Breast epithelium (tissue), 4 donors: ENCODE measurements around the gene ACACB. TPM values are rescaled to one million over a fixed set of nuclear protein-coding genes. Genes with fewer than 3 reads are reported as not detected.

Experiments
- DNase-seq, 2 donors: peaks; one replicate each; pipeline ENCODE4 v3.0.0-alpha.2; 2019; ENCODE audit warnings: low spot score in 2 of 2
- H3K27ac ChIP-seq, 2 donors: fragments of 200-600 bp; sonication (generic) in 1 of 2; one replicate each; pipeline ENCODE4 v1.5.1; 2016 to 2019; ENCODE audit warnings: mild to moderate bottlenecking in 1 of 2
- H3K27me3 ChIP-seq, 2 donors: fragments of 200-600 bp; sonication (generic) in 1 of 2; one replicate each; pipeline versions ENCODE4 v1.5.1 to v1.6.0; 2017 to 2019; ENCODE audit warnings: control low read depth in 1 of 2, mild to moderate bottlenecking in 1 of 2
- H3K36me3 ChIP-seq: fragments of 200-600 bp; one replicate; pipeline ENCODE4 v1.5.1; 2019
- H3K4me1 ChIP-seq, 2 donors: fragments of 200-600 bp; sonication (generic); one replicate each; pipeline ENCODE4 v1.5.1; 2016 to 2019; ENCODE audit warnings: control low read depth in 1 of 2
- H3K4me3 ChIP-seq, 3 donors: fragments of 200-600 bp; sonication (generic); 1 replicate in 2 of 3; 2 replicates in 1 of 3; pipeline ENCODE4 v1.5.1; 2016 to 2019; ENCODE audit warnings: mild to moderate bottlenecking in 3 of 3, moderate library complexity in 2 of 3
- H3K9me3 ChIP-seq, 2 donors: fragments of 200-600 bp; sonication (generic) in 1 of 2; one replicate each; pipeline ENCODE4 v1.5.1; 2016 to 2019; ENCODE audit warnings: control low read depth in 1 of 2
- CTCF ChIP-seq, 3 donors: fragments of 450-650 bp; IDR thresholded peaks; one replicate each; pipeline ENCODE4 v1.5.1; 2016 to 2017; ENCODE audit warnings: antibody characterized with exemption in 3 of 3, mild to moderate bottlenecking in 3 of 3, moderate library complexity in 3 of 3
- POLR2A ChIP-seq: fragments of 450-650 bp; IDR thresholded peaks from one replicate; pipeline ENCODE4 v1.6.1; 2016; ENCODE audit warnings: antibody characterized with exemption, mild to moderate bottlenecking, moderate library complexity
- POLR2AphosphoS5 ChIP-seq, 3 donors: sonication (generic); formaldehyde crosslinking; IDR thresholded peaks; one replicate each; pipeline ENCODE4 v1.6.1; 2017; ENCODE audit warnings: antibody characterized with exemption in 3 of 3
- intact Hi-C: fragments of 100-400 bp; cut with DNase I; formaldehyde crosslinking; loops from one replicate; pipeline ENCODE4 v1.15.1; 2023; ENCODE audit warnings: low total_unique reads
- total RNA-seq, 3 donors: library from RNA; depleted of rRNA; stranded (reverse); fragments of >200 nt; gene quantifications; one replicate each; pipeline ENCODE4 v1.1.0, GENCODE V29; 2016

Gene ACACB
- total RNA-seq, 3 donors from 2014 or later: 223 to 957 (median 301) TPM

GRCh38 chr12:109228664-109229063, 112.3 kb downstream of the ACACB start:
- TF ChIP-seq POLR2AphosphoS5 (IDR thresholded peaks at IDR 0.05): no peak
- TF ChIP-seq CTCF (IDR thresholded peaks at IDR 0.05): no peak
- TF ChIP-seq POLR2A: no peak
- Histone ChIP-seq H3K27ac (no peak overlapping the region), H3K9me3 (no peaks in the 10 kb centered on the region), H3K4me1 (no peaks in the 10 kb centered on the region), H3K4me3 (no peak overlapping the region), H3K27me3 (no peaks in the 10 kb centered on the region), H3K36me3 (peaks cover 10% of the 10 kb centered on the region)
- intact Hi-C loops: no loop called here
- no peak for DNase-seq

GRCh38 chr12:109230193-109230592, 113.8 kb downstream of the ACACB start:
- H3K27me3 ChIP-seq: no peaks in the 10 kb centered on the region
- H3K36me3 ChIP-seq: peaks cover 12% of the 10 kb centered on the region
- H3K27ac ChIP-seq: no peak overlapping the region
- H3K4me3 ChIP-seq: no peak overlapping the region
- DNase-seq: no peak
- TF ChIP-seq POLR2A (no peak), POLR2AphosphoS5 (IDR thresholded peaks at IDR 0.05) (no peak), CTCF (IDR thresholded peaks at IDR 0.05) (no peak)
- H3K9me3 ChIP-seq: no peaks in the 10 kb centered on the region
- intact Hi-C loops: no loop called here
- no peaks in the 10 kb centered on the region for H3K4me1 ChIP-seq

GRCh38 chr12:109232731-109233130, 116.3 kb downstream of the ACACB start:
- TF ChIP-seq POLR2A: no peak
- no peak for TF ChIP-seq CTCF (IDR thresholded peaks at IDR 0.05)
- TF ChIP-seq POLR2AphosphoS5 (IDR thresholded peaks at IDR 0.05): no peak
- H3K4me1 ChIP-seq: no peaks in the 10 kb centered on the region
- peaks cover 12% of the 10 kb centered on the region for H3K36me3 ChIP-seq
- no peak overlapping the region for H3K4me3 ChIP-seq
- intact Hi-C loops: no loop called here
- H3K9me3 ChIP-seq: no peaks in the 10 kb centered on the region
- H3K27ac ChIP-seq: no peak overlapping the region
- H3K27me3 ChIP-seq: no peaks in the 10 kb centered on the region
- no peak for DNase-seq

GRCh38 chr12:109234012-109234411, 117.6 kb downstream of the ACACB start:
- intact Hi-C loops: no loop called here
- Histone ChIP-seq H3K27ac (no peak overlapping the region), H3K36me3 (peaks cover 12% of the 10 kb centered on the region)

GRCh38 chr12:109236257-109236656, 119.9 kb downstream of the ACACB start:
- no peak overlapping the region for H3K4me3 ChIP-seq
- no peak for TF ChIP-seq POLR2A
- H3K9me3 ChIP-seq: no peaks in the 10 kb centered on the region
- intact Hi-C loops: no loop called here
- no peak overlapping the region for H3K27ac ChIP-seq
- H3K36me3 ChIP-seq: peaks cover 12% of the 10 kb centered on the region
- no peaks in the 10 kb centered on the region for H3K4me1 ChIP-seq
- no peaks in the 10 kb centered on the region for H3K27me3 ChIP-seq
- no peak for DNase-seq

More at GRCh38 chr12:109234012-109234411, 117.6 kb downstream of the ACACB start:
- Histone ChIP-seq H3K4me1 (no peaks in the 10 kb centered on the region), H3K27me3 (no peaks in the 10 kb centered on the region), H3K9me3 (no peaks in the 10 kb centered on the region), H3K4me3 (no peak overlapping the region)
- no peak for TF ChIP-seq POLR2A
- no peak for TF ChIP-seq CTCF (IDR thresholded peaks at IDR 0.05)
- no peak for TF ChIP-seq POLR2AphosphoS5 (IDR thresholded peaks at IDR 0.05)
- no peak for DNase-seq

- TF ChIP-seq POLR2AphosphoS5 (IDR thresholded peaks at IDR 0.05): no peak
- no peak for TF ChIP-seq POLR2A
- no peaks in the 10 kb centered on the region for H3K36me3 ChIP-seq
- no peak overlapping the region for H3K27ac ChIP-seq
- H3K4me3 ChIP-seq: no peak overlapping the region
- no peak for DNase-seq
- H3K27me3 ChIP-seq: no peaks in the 10 kb centered on the region
- no peaks in the 10 kb centered on the region for H3K9me3 ChIP-seq
- intact Hi-C loops: no loop called here
- H3K4me1 ChIP-seq: no peaks in the 10 kb centered on the region
These were observed 122.8 kb downstream of the ACACB start for GRCh38 chr12:109239179-109239578.
